Subcutaneous adipose tissue (tissue), 4 donors: ENCODE results near the gene TMEM121. TPM values are rescaled to one million over a fixed set of nuclear protein-coding genes. Genes with fewer than 3 reads are reported as not detected.

ENCODE experiments used
- total RNA-seq, 4 donors: library from RNA; depleted of rRNA; stranded (reverse); fragments of >200 nt; gene quantifications; one replicate each; pipeline ENCODE4 v1.1.0, GENCODE V29; 2016
- TF ChIP-seq, protein P1 (sequence below): fragments of 450-650 bp; IDR thresholded peaks from one replicate; pipeline ENCODE4 v1.5.1; 2016; ENCODE audit warnings: low read depth, mild to moderate bottlenecking, control low read depth, antibody characterized with exemption, moderate library complexity

The TMEM121 gene
- total RNA-seq, 4 donors from 2014 or later = 1.3 to 3.6 (median 2.0) TPM

DNA sequence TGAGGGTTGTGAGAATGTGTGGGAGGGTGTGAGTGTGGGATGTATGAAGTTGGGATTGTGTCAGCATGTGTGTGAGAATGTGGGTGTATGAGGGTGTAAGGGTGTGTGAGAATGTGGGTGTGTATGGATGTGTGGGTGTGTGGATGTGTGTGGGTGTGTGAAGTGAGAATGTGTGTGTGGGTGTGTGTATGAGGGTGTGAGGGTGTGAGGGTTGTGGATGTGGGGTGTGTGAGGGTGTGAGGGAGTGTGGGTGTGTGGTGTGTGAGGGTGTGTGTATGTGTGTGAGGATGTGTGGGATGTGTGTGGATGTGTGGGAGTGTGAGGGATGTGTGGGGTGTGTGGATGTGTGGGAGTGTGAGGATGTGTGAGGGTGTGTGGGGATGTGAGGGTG, 37.0 kb downstream of the TMEM121 start:
- TF ChIP-seq, protein P1, sequence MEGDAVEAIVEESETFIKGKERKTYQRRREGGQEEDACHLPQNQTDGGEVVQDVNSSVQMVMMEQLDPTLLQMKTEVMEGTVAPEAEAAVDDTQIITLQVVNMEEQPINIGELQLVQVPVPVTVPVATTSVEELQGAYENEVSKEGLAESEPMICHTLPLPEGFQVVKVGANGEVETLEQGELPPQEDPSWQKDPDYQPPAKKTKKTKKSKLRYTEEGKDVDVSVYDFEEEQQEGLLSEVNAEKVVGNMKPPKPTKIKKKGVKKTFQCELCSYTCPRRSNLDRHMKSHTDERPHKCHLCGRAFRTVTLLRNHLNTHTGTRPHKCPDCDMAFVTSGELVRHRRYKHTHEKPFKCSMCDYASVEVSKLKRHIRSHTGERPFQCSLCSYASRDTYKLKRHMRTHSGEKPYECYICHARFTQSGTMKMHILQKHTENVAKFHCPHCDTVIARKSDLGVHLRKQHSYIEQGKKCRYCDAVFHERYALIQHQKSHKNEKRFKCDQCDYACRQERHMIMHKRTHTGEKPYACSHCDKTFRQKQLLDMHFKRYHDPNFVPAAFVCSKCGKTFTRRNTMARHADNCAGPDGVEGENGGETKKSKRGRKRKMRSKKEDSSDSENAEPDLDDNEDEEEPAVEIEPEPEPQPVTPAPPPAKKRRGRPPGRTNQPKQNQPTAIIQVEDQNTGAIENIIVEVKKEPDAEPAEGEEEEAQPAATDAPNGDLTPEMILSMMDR = no peak

DNA sequence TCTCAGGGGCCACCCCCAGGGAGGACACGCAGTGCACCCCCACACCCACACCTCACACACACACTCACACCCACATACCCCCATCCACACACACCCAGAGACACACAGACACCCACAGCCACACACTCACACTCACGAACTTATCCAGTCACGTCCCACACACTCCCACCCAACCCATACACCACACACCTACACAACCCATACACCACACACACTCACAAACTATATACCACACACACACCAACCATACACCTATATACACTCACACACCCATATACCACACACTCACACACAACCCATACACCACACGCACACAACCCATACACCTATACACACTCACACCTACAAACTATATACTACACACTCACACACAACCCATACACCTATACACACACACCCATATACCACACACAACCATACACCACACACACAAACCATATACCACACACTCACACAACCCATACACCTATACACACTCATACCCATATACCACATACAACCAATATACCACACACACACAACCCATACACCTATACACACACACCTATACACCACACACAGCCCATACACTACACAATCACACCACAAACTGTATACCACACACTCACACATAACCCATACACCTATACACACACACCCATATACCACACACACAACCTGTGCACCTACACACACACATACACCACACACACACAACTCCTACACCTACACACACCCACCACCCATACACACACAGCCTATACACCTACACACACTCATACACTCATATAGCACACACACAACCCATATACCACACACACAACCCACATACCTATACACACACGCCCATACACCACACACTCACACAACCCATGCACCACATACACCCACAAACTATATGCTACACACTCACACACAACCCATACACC, 42.7 kb downstream of the TMEM121 start:
- TF ChIP-seq, protein P1 = no peak

GRCh38 chr14:105570482-105570881, 44.1 kb downstream of the TMEM121 start:
- TF ChIP-seq, protein P1 = no peak

DNA sequence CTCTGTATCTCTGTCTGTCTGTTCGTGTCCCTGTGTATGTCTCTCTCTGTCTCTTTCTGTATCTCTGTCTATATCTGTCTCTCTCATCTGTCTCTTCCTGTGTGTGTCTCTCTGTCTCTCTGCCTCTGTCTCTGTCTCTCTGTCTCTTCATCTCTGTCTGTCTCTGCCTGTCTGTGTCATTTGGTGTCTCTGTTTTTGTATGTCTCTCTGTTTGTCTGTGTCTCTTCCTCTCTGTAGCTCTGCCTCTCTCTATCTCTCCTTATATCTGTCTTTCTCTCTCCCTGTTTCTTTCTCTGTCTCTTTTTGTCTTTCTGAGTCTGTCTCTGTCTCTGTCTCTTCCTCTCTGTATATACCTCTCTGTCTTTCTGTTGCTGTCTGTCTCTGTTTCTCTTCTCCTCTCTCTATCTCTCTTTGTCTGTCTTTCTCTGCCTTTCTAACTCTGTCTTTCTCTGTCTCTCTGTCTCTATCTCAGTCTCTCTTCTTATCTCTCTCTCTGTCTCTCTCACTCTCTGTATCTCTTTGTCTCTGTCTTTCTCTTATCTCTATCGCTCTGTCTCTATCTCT, 50.2 kb downstream of the TMEM121 start:
- TF ChIP-seq, protein P1 = no peak

- TF ChIP-seq, protein P1 = no peak
These were observed 51.0 kb downstream of the TMEM121 start for GRCh38 chr14:105577314-105577861.

DNA sequence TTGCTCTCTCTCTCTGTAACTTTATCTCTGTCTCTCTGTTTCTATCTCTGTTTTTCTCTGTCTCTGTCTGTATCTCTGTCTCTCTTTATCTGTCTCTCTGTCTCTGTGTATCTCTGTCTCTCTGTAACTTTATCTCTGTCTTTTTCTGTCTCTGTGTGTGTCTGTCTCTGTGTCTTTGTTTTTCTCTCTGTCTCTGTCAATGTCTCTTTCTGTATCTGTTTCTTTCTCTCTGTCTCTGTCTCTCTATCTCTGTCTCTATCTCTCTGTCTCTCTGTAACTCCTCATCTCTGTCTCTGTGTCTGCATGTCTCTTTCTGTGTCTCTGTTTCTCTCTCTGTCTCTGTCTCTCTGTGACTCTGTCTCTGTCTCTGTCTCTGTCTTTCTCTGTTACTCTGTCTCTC, 51.7 kb downstream of the TMEM121 start:
- TF ChIP-seq, protein P1 = no peak

Other genes with a start within 250 kb of the TMEM121 start
- 10 to 100 TPM; 19.7 to 76.1 (median 22.5) TPM for gene BRF1, start 225.6 kb upstream of the TMEM121 start, total RNA-seq
- gene PACS2, start 211.8 kb upstream of the TMEM121 start, total RNA-seq = 100 to 1,000 TPM in 1 of 4 donors, 10 to 100 TPM in 3; 37.2 to 124 (median 57.8) TPM
- 1 to 10 TPM in 1 of 4 donors, not detected in 3; 1.3 TPM for gene TEX22, start 128.0 kb upstream of the TMEM121 start, total RNA-seq
- 10 to 100 TPM; 34.3 to 75.0 (median 49.2) TPM for gene MTA1, start 106.8 kb upstream of the TMEM121 start, total RNA-seq
- 10 to 100 TPM; 24.1 to 84.0 (median 44.6) TPM for gene CRIP2, start 51.8 kb upstream of the TMEM121 start, total RNA-seq
- gene CRIP1, start 39.7 kb upstream of the TMEM121 start, total RNA-seq = 10 to 100 TPM in 3 of 4 donors, 1 to 10 TPM in 1; 10.0 to 41.8 (median 28.1) TPM
- 1 to 10 TPM; 1.3 to 3.5 (median 2.1) TPM for gene TEDC1, start 35.3 kb upstream of the TMEM121 start, total RNA-seq